Endothelial cell of umbilical vein (primary cell): ENCODE data around the gene RTN4. TPM values are rescaled to one million over a fixed set of nuclear protein-coding genes. Genes with fewer than 3 reads are reported as not detected.
A peak's percentile ranks its signal among the peaks of the same experiment; 100 is the strongest.

ENCODE experiments used
- BruUV-seq: library from RNA; stranded (reverse); fragments of 400-500 nt; replicated peaks from 2 replicates; lab custom pipeline; 2021; lab: Mats Ljungman, UMichigan
- CTCF ChIA-PET: fragments of 300-600, 350-600 bp; sonication (Branson Sonifier 250); formaldehyde crosslinking; loops from one replicate; lab custom pipeline; 2021; ENCODE audit warnings: antibody characterized with exemption, inconsistent platforms; lab: Charles Lee
- POLR2A ChIA-PET: fragments of 300-600, 350-600 bp; sonication (Branson Sonifier 250); formaldehyde crosslinking; loops from one replicate; lab custom pipeline; 2021; ENCODE audit warnings: antibody characterized with exemption, inconsistent platforms; lab: Charles Lee
- DNase-seq: peaks from one replicate; pipeline ENCODE4 v3.0.0-alpha.2; 2011; ENCODE audit warnings: low read depth, low spot score
- FAIRE-seq: peaks from 2 replicates; lab custom pipeline; 2011; peaks lifted over from hg19 to GRCh38; lab: Jason Lieb, UNC
- H2AFZ ChIP-seq: 2 replicates; pipeline ENCODE4 v1.6.0; 2012; ENCODE audit warnings: low read depth, low read length, control low read depth, inconsistent platforms
- H3K27ac ChIP-seq: 2 replicates; pipeline ENCODE4 v1.5.1; 2011; ENCODE audit warnings: low read depth, mild to moderate bottlenecking, control low read depth, low read length, moderate library complexity; ENCODE audit not compliant: insufficient read depth
- H3K27me3 ChIP-seq, 2 experiments: 2 replicates each; pipeline versions ENCODE4 v1.6.0 to v1.6.1; 2011; ENCODE audit warnings: low read length in 2 of 2, mixed read lengths in 1 of 2; ENCODE audit not compliant: control insufficient read depth in 2 of 2, insufficient read depth in 2 of 2
- H3K36me3 ChIP-seq, 2 experiments: 2 replicates in 1 of 2; 3 replicates in 1 of 2; pipeline ENCODE4 v1.5.1; 2011; ENCODE audit warnings: low read length in 2 of 2, mild to moderate bottlenecking in 1 of 2, moderate library complexity in 1 of 2; ENCODE audit not compliant: control insufficient read depth in 2 of 2, insufficient read depth in 2 of 2; ENCODE audit errors: extremely low read depth in 1 of 2
- H3K4me1 ChIP-seq: 3 replicates; pipeline ENCODE4 v1.5.1; 2011; ENCODE audit warnings: mild to moderate bottlenecking, low read length; ENCODE audit not compliant: control insufficient read depth, insufficient read depth; ENCODE audit errors: extremely low read depth
- H3K4me2 ChIP-seq: 2 replicates; pipeline ENCODE4 v1.6.1; 2011; ENCODE audit warnings: low read length, control low read depth, mixed read lengths; ENCODE audit not compliant: insufficient read depth
- H3K4me3 ChIP-seq, 3 experiments: fragments of 200-600 bp in 1 of 3; sonication (generic), shearing (Covaris generic) in 1 of 3; replicated peaks in 1 of 3; 2 replicates each; pipeline ENCODE4 v1.5.1; 2011 to 2016; ENCODE audit warnings: control low read depth in 3 of 3, low read length in 3 of 3, mild to moderate bottlenecking in 2 of 3, inconsistent platforms in 1 of 3, low read depth in 1 of 3, moderate library complexity in 1 of 3; ENCODE audit not compliant: insufficient read depth in 1 of 3
- H3K79me2 ChIP-seq: 2 replicates; pipeline ENCODE4 v1.6.0; 2012; ENCODE audit warnings: low read length, inconsistent platforms; ENCODE audit not compliant: control insufficient read depth, insufficient read depth
- H3K9ac ChIP-seq: replicated peaks from 2 replicates; pipeline ENCODE3; 2011; ENCODE audit warnings: low read length, control low read depth; ENCODE audit not compliant: insufficient read depth; ENCODE audit errors: extremely low read depth
- H3K9me1 ChIP-seq: replicated peaks from 3 replicates; pipeline ENCODE4 v1.6.0; 2011; ENCODE audit warnings: mild to moderate bottlenecking, low read length; ENCODE audit not compliant: control insufficient read depth, insufficient read depth; ENCODE audit errors: extremely low read depth
- H3K9me3 ChIP-seq: replicated peaks from 2 replicates; pipeline ENCODE4 v1.5.1; 2012; ENCODE audit warnings: low read length, inconsistent platforms; ENCODE audit not compliant: control insufficient read depth, insufficient read depth
- H4K20me1 ChIP-seq: replicated peaks from 2 replicates; pipeline ENCODE3; 2011; ENCODE audit warnings: mild to moderate bottlenecking, low read length; ENCODE audit not compliant: control insufficient read depth, insufficient read depth; ENCODE audit errors: extremely low read depth
- CTCF ChIP-seq, 2 donors: IDR thresholded peaks; 1 replicate in 1 of 2; 2 replicates in 1 of 2; pipeline ENCODE4 v1.5.1; 2011; ENCODE audit warnings: low read length in 2 of 2, mild to moderate bottlenecking in 2 of 2, moderate library complexity in 2 of 2, control low read depth in 1 of 2, inconsistent platforms in 1 of 2, low read depth in 1 of 2; ENCODE audit not compliant: insufficient read depth in 1 of 2; ENCODE audit errors: extremely low read depth in 1 of 2
- EZH2 ChIP-seq: IDR thresholded peaks from 2 replicates; pipeline ENCODE4 v1.6.1; 2012; ENCODE audit warnings: borderline replicate concordance, low read depth, mild to moderate bottlenecking, moderate library complexity, low read length, inconsistent platforms; ENCODE audit not compliant: severe bottlenecking
- FOS ChIP-seq: IDR thresholded peaks from 2 replicates; pipeline ENCODE4 v1.6.1; 2011; ENCODE audit warnings: mild to moderate bottlenecking, low read length, moderate library complexity, borderline replicate concordance; ENCODE audit not compliant: insufficient read depth
- GATA2 ChIP-seq: IDR thresholded peaks from 2 replicates; pipeline ENCODE4 v1.7.0; 2011; ENCODE audit warnings: low read depth, mild to moderate bottlenecking, moderate library complexity, mixed read lengths, low read length; ENCODE audit not compliant: insufficient read length, insufficient read depth
- JUN ChIP-seq: IDR thresholded peaks from 2 replicates; pipeline ENCODE4 v1.6.1; 2011; ENCODE audit warnings: borderline replicate concordance, low read depth; ENCODE audit not compliant: insufficient read length, insufficient read depth
- MAX ChIP-seq: IDR thresholded peaks from 2 replicates; pipeline ENCODE4 v1.6.1; 2011; ENCODE audit not compliant: insufficient read depth, insufficient read length
- MYC ChIP-seq: IDR thresholded peaks from one replicate; pipeline ENCODE4 v1.6.1; 2011; ENCODE audit warnings: mild to moderate bottlenecking, low read depth, low read length
- POLR2A ChIP-seq: IDR thresholded peaks from 2 replicates; pipeline ENCODE4 v1.6.1; 2012; ENCODE audit warnings: low read depth, mild to moderate bottlenecking, control low read depth, low read length
- POLR2AphosphoS5 ChIP-seq: IDR thresholded peaks from 2 replicates; pipeline ENCODE4 v1.6.1; 2012; ENCODE audit warnings: low read depth, mild to moderate bottlenecking, control low read depth, low read length, moderate library complexity; ENCODE audit not compliant: insufficient read depth
- dilution Hi-C: fragments of 300-500 bp; cut with MboI; formaldehyde crosslinking; loops from one replicate; pipeline ENCODE4 v1.15.0; 2019; ENCODE audit warnings: low sequenced_read_pairs; ENCODE audit not compliant: extremely low pct_ligation_motif_present
- intact Hi-C: fragments of 100-400 bp; cut with micrococcal nuclease; formaldehyde crosslinking; loops from one replicate; pipeline ENCODE4 v1.10.0; 2022
- polyA plus RNA-seq, 4 experiments: library from polyadenylated mRNA; depleted of rRNA in 3 of 4; stranded (reverse) in 3 of 4; unstranded in 1 of 4; fragments of >200 nt; gene quantifications; 2 replicates each; pipeline versions ENCODE4 v1.2.1 to v1.2.3, GENCODE V29; 2011 to 2012; ENCODE audit warnings: missing spikeins in 1 of 4
- total RNA-seq: library from RNA; stranded (reverse); gene quantifications from 2 replicates; pipeline ENCODE4 v1.2.3, GENCODE V29; 2021

RTN4 gene
- total and polyA plus RNA-seq, 2 donors (not counting 3 experiments of a cell fraction or from before 2014, with no cell fraction given): 253 to 486 TPM

- no TSS peak for BruUV-seq
- FAIRE-seq (peak; percentile 28), DNase-seq (peak; percentile 72)
- ChIA-PET CTCF (interaction anchor here (0.6 to 7.7 kb wide), 22 partner anchors 9 to 164 kb away, joined by 3 to 60 read pairs (median 3); partner anchors contain the start of gene RTN4), POLR2A (no interaction called here)
- Histone ChIP-seq H4K20me1 (peaks cover 54% of the 10 kb centered on the region), H3K4me3 (no peak overlapping the region), H3K9me1 (no peaks in the 10 kb centered on the region), H3K9ac (no peak overlapping the region), H3K4me1 (peaks cover 63% of the 10 kb centered on the region), H3K4me2 (peak overlapping the region; percentile 25), H3K9me3 (no peaks in the 10 kb centered on the region), H3K27ac (no peak overlapping the region), H3K27me3 (no peaks in the 10 kb centered on the region), H2AFZ (no peak overlapping the region), H3K36me3 (peaks cover 0 to 4% of the 10 kb centered on the region in 2 experiments), H3K79me2 (peaks cover 100% of the 10 kb centered on the region)
- dilution Hi-C loops: no loop called here
- TF ChIP-seq POLR2AphosphoS5 (no peak), MAX (no peak), EZH2 (no peak), GATA2 (no peak), MYC (no peak), POLR2A (no peak), CTCF (IDR thresholded peaks at IDR 0.05; ENCODE audit: extremely low read depth in 1 of 2, insufficient read depth in 1 of 2, low read depth in 1 of 2, low read length in 2 of 2) (peak; percentile 49), JUN (no peak), FOS (peak; percentile 30)
- intact Hi-C loops: loop anchor here (1.0 to 2.0 kb wide), 4 partner anchors 32 to 160 kb away; no protein-coding TSS in a partner anchor
Measured at GRCh38 chr2:55014962-55015939, 35.0 kb downstream of the RTN4 start.
